K562 (cell line): Measurements from ENCODE around the gene VPS33A. TPM values are rescaled to one million over a fixed set of nuclear protein-coding genes. Genes with fewer than 3 reads are reported as not detected.
A peak's percentile ranks its signal among the peaks of the same experiment; 100 is the strongest.

ENCODE experiments used
- ATAC-seq: fragments of 200-7000 bp; cut with Tn5 transposase; 3 replicates; pipeline ENCODE4 v1.9.1; 2020; ENCODE audit warnings: moderate library complexity
- BruUV-seq: library from RNA; stranded (reverse); fragments of 400-500 nt; replicated peaks from 2 replicates; lab custom pipeline; 2021; lab: Mats Ljungman, UMichigan
- CTCF ChIA-PET: fragments of 300-600 bp; formaldehyde crosslinking; extraction: SDS; loops from one replicate; lab custom pipeline; 2021; ENCODE audit warnings: low intra/inter-chr PET ratio; lab: Yijun Ruan, JAX
- POLR2A ChIA-PET: fragments of 300-600, 350-650 bp; sonication (Branson Sonifier 250); formaldehyde crosslinking; extraction: SDS; loops from one replicate; lab custom pipeline; 2021; ENCODE audit warnings: antibody characterized with exemption, inconsistent platforms; lab: Yijun Ruan, JAX
- DNase-seq, 4 experiments: peaks; one replicate each; pipeline versions ENCODE4 v3.0.0 to v3.0.0-alpha.2; 2011 to 2018; ENCODE audit warnings: low spot score in 3 of 4, mixed read lengths in 3 of 4; ENCODE audit errors: extremely low read depth in 1 of 4
- FAIRE-seq: peaks from 2 replicates; lab custom pipeline; 2011; peaks lifted over from hg19 to GRCh38; lab: Jason Lieb, UNC
- H2AFZ ChIP-seq: 2 replicates; pipeline ENCODE4 v1.6.0; 2011; ENCODE audit warnings: low read depth, low read length, control low read depth, inconsistent platforms
- H3K27ac ChIP-seq: fragments of 200-600 bp; 3 replicates; pipeline ENCODE4 v1.8.0; 2011; ENCODE audit warnings: low read depth, mild to moderate bottlenecking, control low read depth, inconsistent platforms, low read length, moderate library complexity, mixed read lengths; ENCODE audit errors: extremely low read depth
- H3K27me3 ChIP-seq, 2 experiments: fragments of 300-600 bp in 1 of 2; 2 replicates in 1 of 2; 3 replicates in 1 of 2; pipeline versions ENCODE4 v1.6.0 to v1.8.0; 2011; ENCODE audit warnings: inconsistent platforms in 2 of 2, low read length in 2 of 2, mild to moderate bottlenecking in 1 of 2, mixed read lengths in 1 of 2, moderate library complexity in 1 of 2; ENCODE audit not compliant: control insufficient read depth in 2 of 2, insufficient read depth in 2 of 2
- H3K36me3 ChIP-seq: fragments of 300-600 bp; 3 replicates; pipeline ENCODE4 v1.8.0; 2011; ENCODE audit warnings: mild to moderate bottlenecking, low read length, inconsistent platforms; ENCODE audit not compliant: control insufficient read depth, insufficient read depth
- H3K4me1 ChIP-seq, 2 experiments: fragments of 200-600 bp in 1 of 2; replicated peaks in 1 of 2; 2 replicates in 1 of 2; 3 replicates in 1 of 2; pipeline versions ENCODE4 v1.5.1 to v1.8.0; 2011; ENCODE audit warnings: inconsistent platforms in 2 of 2, low read length in 2 of 2, mild to moderate bottlenecking in 1 of 2, mixed read lengths in 1 of 2, moderate library complexity in 1 of 2; ENCODE audit not compliant: control insufficient read depth in 2 of 2, insufficient read depth in 2 of 2
- H3K4me2 ChIP-seq: 2 replicates; pipeline ENCODE4 v1.6.1; 2011; ENCODE audit warnings: low read length, control low read depth, inconsistent platforms, mixed read lengths; ENCODE audit not compliant: insufficient read depth
- H3K4me3 ChIP-seq: fragments of 200-600 bp; sonication (generic), shearing (Covaris generic); 2 replicates; pipeline ENCODE4 v1.5.1; 2016; ENCODE audit warnings: control low read depth, inconsistent platforms
- H3K79me2 ChIP-seq: fragments of 200-600 bp; 3 replicates; pipeline ENCODE4 v1.8.0; 2011; ENCODE audit warnings: low read length, inconsistent platforms; ENCODE audit not compliant: control insufficient read depth, insufficient read depth
- H3K9ac ChIP-seq, 2 experiments: 2 replicates each; pipeline versions ENCODE4 v1.6.0 to v1.6.1; 2011; ENCODE audit warnings: low read depth in 2 of 2, low read length in 2 of 2, control low read depth in 1 of 2, inconsistent platforms in 1 of 2, mild to moderate bottlenecking in 1 of 2, mixed read lengths in 1 of 2; ENCODE audit not compliant: insufficient read depth in 1 of 2
- H3K9me1 ChIP-seq: one replicate; pipeline ENCODE4 v1.6.0; 2011; ENCODE audit warnings: inconsistent platforms, mild to moderate bottlenecking, low read length, moderate library complexity; ENCODE audit not compliant: control insufficient read depth, insufficient read depth
- H3K9me3 ChIP-seq: replicated peaks from 2 replicates; pipeline ENCODE4 v1.5.1; 2011; ENCODE audit warnings: low read depth, low read length, inconsistent platforms; ENCODE audit not compliant: control insufficient read depth, insufficient read depth
- H4K20me1 ChIP-seq: replicated peaks from 2 replicates; pipeline ENCODE4 v1.6.1; 2011; ENCODE audit warnings: low read length, inconsistent platforms, mixed read lengths; ENCODE audit not compliant: control insufficient read depth, insufficient read depth
- FOSL1 ChIP-seq: fragments of 200-800 bp; sonication (Bioruptor generic); conservative IDR thresholded peaks from 2 replicates; pipeline ENCODE4 v1.6.1; 2016; ENCODE audit warnings: missing genetic modification characterization, missing compliant biosample characterization
- HNRNPK ChIP-seq: fragments of 200-400 bp; formaldehyde crosslinking; IDR thresholded peaks from one replicate; pipeline ENCODE4 v1.6.1; 2018; ENCODE audit warnings: mild to moderate bottlenecking, low read depth, low read length; ENCODE audit not compliant: poor library complexity, severe bottlenecking
- ILK ChIP-seq: fragments of 450-650 bp; IDR thresholded peaks from 2 replicates; pipeline ENCODE4 v1.6.1; 2016; ENCODE audit warnings: missing genetic modification characterization, low read depth, mild to moderate bottlenecking, missing compliant biosample characterization, moderate library complexity, borderline replicate concordance
- LCOR ChIP-seq: sonication (generic); formaldehyde crosslinking; IDR thresholded peaks from 2 replicates; pipeline ENCODE4 v1.8.0; 2022; ENCODE audit warnings: mild to moderate bottlenecking, missing genetic modification reagents
- MAFK ChIP-seq: IDR thresholded peaks from 2 replicates; pipeline ENCODE4 v1.6.1; 2011; ENCODE audit warnings: low read length, improper control_type of control experiment
- MTA2 ChIP-seq: fragments of 450-650 bp; IDR thresholded peaks from 2 replicates; pipeline ENCODE4 v1.6.1; 2016; ENCODE audit warnings: low read depth
- NR1H2 ChIP-seq: sonication (generic); formaldehyde crosslinking; IDR thresholded peaks from 2 replicates; pipeline ENCODE4 v1.4.0; 2020; ENCODE audit warnings: mild to moderate bottlenecking, missing genetic modification reagents
- RBFOX2 ChIP-seq: fragments of 200-400 bp; formaldehyde crosslinking; IDR thresholded peaks from 2 replicates; pipeline ENCODE4 v1.6.1; 2017; ENCODE audit warnings: low read depth, mild to moderate bottlenecking, low read length, moderate library complexity
- RFX5 ChIP-seq: IDR thresholded peaks from 2 replicates; pipeline ENCODE4 v1.6.1; 2011; ENCODE audit warnings: low read depth, mild to moderate bottlenecking, improper control_type of control experiment, low read length
- SNIP1 ChIP-seq: fragments of 450-650 bp; IDR thresholded peaks from 2 replicates; pipeline ENCODE4 v1.7.1; 2017; ENCODE audit warnings: low read depth, mild to moderate bottlenecking
- TCF7 ChIP-seq: sonication (generic); IDR thresholded peaks from 2 replicates; pipeline ENCODE4 v1.6.1; 2016; ENCODE audit warnings: antibody characterized with exemption, borderline replicate concordance
- XRCC3 ChIP-seq: fragments of 450-650 bp; IDR thresholded peaks from 2 replicates; pipeline ENCODE4 v1.6.1; 2017; ENCODE audit warnings: mild to moderate bottlenecking, moderate library complexity
- WGBS: fragments of 100-300 bp; shearing (Covaris generic); methylation state at CpG from one replicate; pipeline ENCODE4 v1.1.6; 2016; ENCODE audit warnings: low coverage, mixed read lengths; ENCODE audit not compliant: insufficient coverage; ENCODE audit errors: missing lambda C conversion rate; 5-methylcytosine and 5-hydroxymethylcytosine counted together
- in situ Hi-C: fragments of 300-500 bp; cut with MboI; formaldehyde crosslinking; loops from 4 replicates; pipeline ENCODE4 v1.15.0; 2018; ENCODE audit warnings: inconsistent platforms, mixed read lengths
- intact Hi-C: fragments of 100-400 bp; cut with micrococcal nuclease; formaldehyde crosslinking; loops from 2 replicates; pipeline ENCODE4 v1.14.2; 2022
- polyA plus RNA-seq, 8 experiments: library from polyadenylated mRNA; depleted of rRNA in 4 of 8; stranded (reverse) in 5 of 8; unstranded in 3 of 8; fragments of >200 nt; fragmentation: Nextera tagmentation in 2 of 8; fragmentation: Illumina TruSeq in 1 of 8; extraction: Ambion mirVana in 2 of 8; extraction: Trizol in 1 of 8; gene quantifications; 2 replicates each; pipeline versions ENCODE4 v1.2.1 to v1.2.3, GENCODE V29; 2011 to 2014; ENCODE audit warnings: inconsistent platforms in 1 of 8, missing spikeins in 1 of 8
- total RNA-seq, 7 experiments: library from RNA; depleted of rRNA in 6 of 7; stranded (reverse); fragments of >200 nt in 6 of 7; fragmentation: Illumina TruSeq in 2 of 7; extraction: Trizol in 2 of 7; gene quantifications; 2 replicates each; pipeline versions ENCODE4 v1.2.1 to v1.2.3, GENCODE V29; 2011 to 2021; ENCODE audit warnings: low replicate concordance in 1 of 7
- TF ChIP-seq, protein P1 (sequence below), 2 experiments: fragments of 450-650 bp; IDR thresholded peaks; 2 replicates each; pipeline ENCODE4 v1.6.1; 2018; ENCODE audit warnings: mild to moderate bottlenecking in 2 of 2, low read depth in 1 of 2; ENCODE audit not compliant: partially characterized antibody in 2 of 2
- TF ChIP-seq, protein P2 (sequence below): sonication (generic); formaldehyde crosslinking; IDR thresholded peaks from 2 replicates; pipeline ENCODE4 v1.8.1; 2023; ENCODE audit warnings: mild to moderate bottlenecking, missing genetic modification reagents, moderate library complexity
- TF ChIP-seq, protein P3 (sequence below), 3 experiments: fragments of 200-800 bp in 1 of 3; sonication (Bioruptor generic) in 1 of 3; sonication (generic) in 1 of 3; formaldehyde crosslinking in 1 of 3; IDR thresholded peaks; 2 replicates each; pipeline versions ENCODE4 v1.6.1 to v1.8.0; 2016 to 2022; ENCODE audit warnings: mild to moderate bottlenecking in 2 of 3, missing compliant biosample characterization in 2 of 3, missing genetic modification characterization in 2 of 3, missing genetic modification reagents in 1 of 3

Gene VPS33A
- total and polyA plus RNA-seq, 9 of the 15 experiments (the other 6 are each of a cell fraction or from before 2014, with no cell fraction given) = 10.6 to 34.3 (median 25.3) TPM

DNA sequence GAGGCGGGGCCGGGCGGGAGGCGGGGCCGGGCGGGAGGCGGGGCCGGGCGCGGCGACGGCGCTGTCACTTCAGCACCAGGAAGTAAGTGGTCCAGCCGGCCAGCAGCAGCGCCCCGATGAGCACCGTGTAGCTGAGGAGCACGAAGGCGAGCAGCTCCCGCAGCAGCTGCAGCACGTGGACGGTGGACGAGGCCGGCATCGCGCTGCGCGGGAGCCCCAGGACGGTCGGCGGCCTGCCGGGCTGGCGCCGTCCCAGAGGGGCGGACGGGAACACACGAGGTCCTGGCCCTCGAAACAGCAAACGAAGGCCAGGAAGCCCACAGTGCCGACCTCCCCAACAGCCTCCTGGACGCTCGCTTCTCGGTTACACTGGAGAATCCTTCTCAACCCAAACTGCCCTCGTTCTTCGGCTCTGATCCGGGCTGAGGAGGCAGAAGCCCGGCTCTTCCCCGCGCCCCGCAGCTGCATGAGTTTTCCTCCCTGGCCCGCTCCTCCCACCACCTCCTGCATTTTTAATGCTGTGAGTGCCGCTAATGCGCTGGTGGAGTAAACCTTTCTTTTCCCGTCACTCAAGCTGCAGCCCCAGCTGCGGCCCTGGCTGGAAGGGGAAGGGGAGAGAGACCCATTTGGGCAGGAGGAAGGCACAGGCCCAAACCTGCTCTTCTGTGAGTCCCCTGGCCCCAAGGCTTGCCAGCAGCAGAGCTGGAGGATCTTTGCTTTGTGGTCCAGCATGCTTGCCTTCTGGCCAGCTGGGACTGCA lies 39.7 kb downstream of the VPS33A start:
- intact Hi-C loops = loop anchor here (5.0 kb wide), 1 partner anchor 41 kb away; the partner anchor contains the start of gene VPS33A
- peak overlapping the region; percentile 23 to 88; a peak in 3 of 4 replicates for H3K9ac ChIP-seq
- in situ Hi-C loops = no loop called here
- WGBS = 12% methylated on average over 31 of the region's 55 CpGs
- DNase-seq (no peak), FAIRE-seq (no peak), ATAC-seq (peak; percentile 81)
- H4K20me1 ChIP-seq = peaks cover 5% of the 10 kb centered on the region; the same call in 1 of the 2 replicates
- H3K27ac ChIP-seq = peak overlapping the region; percentile 47; the same call in 1 of the 3 replicates
- peak overlapping the region; percentile 81 for H3K4me2 ChIP-seq
- peaks cover 39% of the 10 kb centered on the region for H3K36me3 ChIP-seq
- H3K27me3 ChIP-seq = no peaks in the 10 kb centered on the region
- peaks cover 21 to 42% of the 10 kb centered on the region in 2 experiments for H3K4me1 ChIP-seq
- H3K4me3 ChIP-seq = peak overlapping the region; percentile 32
- no TSS peak for BruUV-seq
- no peaks in the 10 kb centered on the region for H3K9me1 ChIP-seq
- H3K79me2 ChIP-seq = peaks cover 40% of the 10 kb centered on the region
- peak overlapping the region; percentile 89 for H2AFZ ChIP-seq
- H3K9me3 ChIP-seq = no peaks in the 10 kb centered on the region
- ChIA-PET CTCF (no interaction called here), POLR2A (interaction anchor here (0.6 to 11.0 kb wide), 7 partner anchors 10 to 626 kb away, joined by 3 to 149 read pairs (median 4); partner anchors contain the start of gene B3GNT4)
- TF ChIP-seq SNIP1 (no peak), RFX5 (no peak), RBFOX2 (no peak), MAFK (no peak), ILK (tag) (no peak), MTA2 (no peak), FOSL1 (tag) (no peak), XRCC3 (no peak), HNRNPK (no peak), NR1H2 (CRISPR knock-in tag) (peak; percentile 87; the same call in 1 of the 2 replicates), LCOR (CRISPR knock-in tag) (peak; percentile 95), TCF7 (no peak)
- TF ChIP-seq, protein P1, sequence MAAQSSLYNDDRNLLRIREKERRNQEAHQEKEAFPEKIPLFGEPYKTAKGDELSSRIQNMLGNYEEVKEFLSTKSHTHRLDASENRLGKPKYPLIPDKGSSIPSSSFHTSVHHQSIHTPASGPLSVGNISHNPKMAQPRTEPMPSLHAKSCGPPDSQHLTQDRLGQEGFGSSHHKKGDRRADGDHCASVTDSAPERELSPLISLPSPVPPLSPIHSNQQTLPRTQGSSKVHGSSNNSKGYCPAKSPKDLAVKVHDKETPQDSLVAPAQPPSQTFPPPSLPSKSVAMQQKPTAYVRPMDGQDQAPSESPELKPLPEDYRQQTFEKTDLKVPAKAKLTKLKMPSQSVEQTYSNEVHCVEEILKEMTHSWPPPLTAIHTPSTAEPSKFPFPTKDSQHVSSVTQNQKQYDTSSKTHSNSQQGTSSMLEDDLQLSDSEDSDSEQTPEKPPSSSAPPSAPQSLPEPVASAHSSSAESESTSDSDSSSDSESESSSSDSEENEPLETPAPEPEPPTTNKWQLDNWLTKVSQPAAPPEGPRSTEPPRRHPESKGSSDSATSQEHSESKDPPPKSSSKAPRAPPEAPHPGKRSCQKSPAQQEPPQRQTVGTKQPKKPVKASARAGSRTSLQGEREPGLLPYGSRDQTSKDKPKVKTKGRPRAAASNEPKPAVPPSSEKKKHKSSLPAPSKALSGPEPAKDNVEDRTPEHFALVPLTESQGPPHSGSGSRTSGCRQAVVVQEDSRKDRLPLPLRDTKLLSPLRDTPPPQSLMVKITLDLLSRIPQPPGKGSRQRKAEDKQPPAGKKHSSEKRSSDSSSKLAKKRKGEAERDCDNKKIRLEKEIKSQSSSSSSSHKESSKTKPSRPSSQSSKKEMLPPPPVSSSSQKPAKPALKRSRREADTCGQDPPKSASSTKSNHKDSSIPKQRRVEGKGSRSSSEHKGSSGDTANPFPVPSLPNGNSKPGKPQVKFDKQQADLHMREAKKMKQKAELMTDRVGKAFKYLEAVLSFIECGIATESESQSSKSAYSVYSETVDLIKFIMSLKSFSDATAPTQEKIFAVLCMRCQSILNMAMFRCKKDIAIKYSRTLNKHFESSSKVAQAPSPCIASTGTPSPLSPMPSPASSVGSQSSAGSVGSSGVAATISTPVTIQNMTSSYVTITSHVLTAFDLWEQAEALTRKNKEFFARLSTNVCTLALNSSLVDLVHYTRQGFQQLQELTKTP (IDR thresholded peaks at IDR 0.05; ENCODE audit: low read depth in 1 of 2, partially characterized antibody in 2 of 2) = no peak
- TF ChIP-seq, protein P2, sequence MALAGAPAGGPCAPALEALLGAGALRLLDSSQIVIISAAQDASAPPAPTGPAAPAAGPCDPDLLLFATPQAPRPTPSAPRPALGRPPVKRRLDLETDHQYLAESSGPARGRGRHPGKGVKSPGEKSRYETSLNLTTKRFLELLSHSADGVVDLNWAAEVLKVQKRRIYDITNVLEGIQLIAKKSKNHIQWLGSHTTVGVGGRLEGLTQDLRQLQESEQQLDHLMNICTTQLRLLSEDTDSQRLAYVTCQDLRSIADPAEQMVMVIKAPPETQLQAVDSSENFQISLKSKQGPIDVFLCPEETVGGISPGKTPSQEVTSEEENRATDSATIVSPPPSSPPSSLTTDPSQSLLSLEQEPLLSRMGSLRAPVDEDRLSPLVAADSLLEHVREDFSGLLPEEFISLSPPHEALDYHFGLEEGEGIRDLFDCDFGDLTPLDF (CRISPR knock-in tag) = peak; percentile 85; the same call in 1 of the 2 replicates
- TF ChIP-seq, protein P3, sequence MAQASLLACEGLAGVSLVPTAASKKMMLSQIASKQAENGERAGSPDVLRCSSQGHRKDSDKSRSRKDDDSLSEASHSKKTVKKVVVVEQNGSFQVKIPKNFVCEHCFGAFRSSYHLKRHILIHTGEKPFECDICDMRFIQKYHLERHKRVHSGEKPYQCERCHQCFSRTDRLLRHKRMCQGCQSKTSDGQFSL (CRISPR knock-in tag; IDR thresholded peaks at IDR 0.05) = 0 out of 2 replicates have a peak, but pooled peaks have one; percentile 67
- TF ChIP-seq, protein P3 (tag; IDR thresholded peaks at IDR 0.05) = no peak
